Superior temporal gyrus (tissue), 1 donor: ENCODE measurements around the gene SUCO.
"Not testable (repeated sequence)": the region's sequence is repeated elsewhere in the genome, so short reads cannot be mapped to it uniquely, and the experiment has no call there.

Experiments
- DNase-seq: peaks from one replicate; pipeline ENCODE4 v3.0.0-alpha.2; 2016; ENCODE audit errors: extremely low spot score

Gene SUCO, protein sequence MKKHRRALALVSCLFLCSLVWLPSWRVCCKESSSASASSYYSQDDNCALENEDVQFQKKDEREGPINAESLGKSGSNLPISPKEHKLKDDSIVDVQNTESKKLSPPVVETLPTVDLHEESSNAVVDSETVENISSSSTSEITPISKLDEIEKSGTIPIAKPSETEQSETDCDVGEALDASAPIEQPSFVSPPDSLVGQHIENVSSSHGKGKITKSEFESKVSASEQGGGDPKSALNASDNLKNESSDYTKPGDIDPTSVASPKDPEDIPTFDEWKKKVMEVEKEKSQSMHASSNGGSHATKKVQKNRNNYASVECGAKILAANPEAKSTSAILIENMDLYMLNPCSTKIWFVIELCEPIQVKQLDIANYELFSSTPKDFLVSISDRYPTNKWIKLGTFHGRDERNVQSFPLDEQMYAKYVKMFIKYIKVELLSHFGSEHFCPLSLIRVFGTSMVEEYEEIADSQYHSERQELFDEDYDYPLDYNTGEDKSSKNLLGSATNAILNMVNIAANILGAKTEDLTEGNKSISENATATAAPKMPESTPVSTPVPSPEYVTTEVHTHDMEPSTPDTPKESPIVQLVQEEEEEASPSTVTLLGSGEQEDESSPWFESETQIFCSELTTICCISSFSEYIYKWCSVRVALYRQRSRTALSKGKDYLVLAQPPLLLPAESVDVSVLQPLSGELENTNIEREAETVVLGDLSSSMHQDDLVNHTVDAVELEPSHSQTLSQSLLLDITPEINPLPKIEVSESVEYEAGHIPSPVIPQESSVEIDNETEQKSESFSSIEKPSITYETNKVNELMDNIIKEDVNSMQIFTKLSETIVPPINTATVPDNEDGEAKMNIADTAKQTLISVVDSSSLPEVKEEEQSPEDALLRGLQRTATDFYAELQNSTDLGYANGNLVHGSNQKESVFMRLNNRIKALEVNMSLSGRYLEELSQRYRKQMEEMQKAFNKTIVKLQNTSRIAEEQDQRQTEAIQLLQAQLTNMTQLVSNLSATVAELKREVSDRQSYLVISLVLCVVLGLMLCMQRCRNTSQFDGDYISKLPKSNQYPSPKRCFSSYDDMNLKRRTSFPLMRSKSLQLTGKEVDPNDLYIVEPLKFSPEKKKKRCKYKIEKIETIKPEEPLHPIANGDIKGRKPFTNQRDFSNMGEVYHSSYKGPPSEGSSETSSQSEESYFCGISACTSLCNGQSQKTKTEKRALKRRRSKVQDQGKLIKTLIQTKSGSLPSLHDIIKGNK (N-terminal part only)

DNA sequence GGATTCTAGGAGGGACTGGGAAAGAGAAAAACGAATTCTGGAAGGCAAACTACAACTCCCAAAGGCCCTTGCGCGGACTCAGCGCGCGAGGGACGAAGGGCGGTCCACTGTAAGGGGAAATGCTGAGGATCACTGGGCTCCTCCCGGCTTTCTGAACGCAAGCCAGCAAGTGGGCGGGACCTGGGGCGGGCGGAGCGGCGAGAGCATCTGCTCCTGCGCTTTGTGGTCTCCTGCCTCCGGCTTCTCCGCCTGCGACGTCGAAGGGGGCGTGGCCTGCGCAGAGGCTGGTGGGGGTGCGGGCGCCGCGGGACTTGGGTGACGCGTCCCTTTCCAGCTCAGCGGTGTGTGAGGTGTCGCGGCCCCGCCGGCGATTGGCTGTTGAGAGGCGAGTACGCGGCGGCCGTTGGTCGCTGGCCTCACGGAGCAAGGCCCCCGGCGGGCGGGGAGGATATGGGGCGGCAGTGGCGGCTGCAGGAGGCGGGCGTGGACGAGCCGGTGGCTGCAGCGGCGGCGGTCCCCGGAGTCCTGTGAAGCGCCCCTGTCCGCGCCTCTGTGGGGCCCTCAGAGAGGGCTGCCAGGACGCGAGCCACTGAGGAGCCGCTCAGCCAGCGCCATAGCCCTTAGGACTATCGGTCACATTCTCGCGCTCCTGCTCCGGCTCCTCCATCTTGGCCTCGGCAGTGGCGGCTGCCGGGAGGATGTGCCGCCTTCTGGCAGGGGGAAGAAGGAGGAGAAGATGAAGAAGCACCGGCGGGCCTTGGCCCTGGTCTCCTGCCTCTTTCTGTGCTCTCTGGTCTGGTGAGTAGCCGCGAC, at the start of gene SUCO:
Gene SUCO, plus strand, starts transcription at position 451 of the 813 bp plus-strand sequence. Its CDS starts 286 bp downstream, at position 737.
- peak; percentile 99 for DNase-seq

DNA sequence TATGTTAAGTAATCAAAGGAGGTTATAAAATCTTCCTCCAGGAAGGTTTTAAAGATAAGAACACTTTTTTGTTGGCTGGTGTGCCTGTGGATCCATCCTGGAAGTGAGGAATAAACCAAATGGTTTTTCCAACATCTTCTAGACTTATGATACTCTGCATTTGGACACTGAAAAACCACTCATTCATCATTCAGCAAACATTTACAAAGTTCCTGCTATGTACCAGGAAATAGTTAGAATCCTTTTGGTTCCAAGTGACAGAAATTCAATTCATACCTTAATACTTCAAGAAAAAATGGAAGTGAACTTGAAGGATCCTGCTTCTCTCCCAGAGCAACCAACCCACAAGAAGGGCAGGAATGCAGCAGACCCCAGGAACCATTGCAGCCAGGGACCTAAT, 49.5 kb upstream of the SUCO start:
- no peak for DNase-seq

DNA sequence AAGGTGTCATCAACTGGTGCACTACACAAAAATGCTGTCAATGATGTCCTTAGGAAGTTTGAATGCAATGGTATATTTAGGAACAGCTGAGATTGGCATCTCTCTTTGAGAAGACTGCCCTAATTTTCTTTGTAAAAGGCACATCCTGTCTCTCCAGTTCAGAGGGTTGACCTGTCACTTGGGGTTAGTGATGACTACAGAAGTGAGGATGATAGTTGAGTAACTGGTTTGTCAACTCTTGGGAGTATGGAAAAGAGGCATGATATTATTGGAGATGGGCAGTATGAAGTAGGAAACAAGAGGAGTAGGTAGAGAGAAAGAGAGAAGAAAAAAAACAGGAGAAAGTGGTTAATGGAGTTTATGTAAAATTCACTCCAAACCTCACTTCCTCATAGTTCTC, 48.7 kb upstream of the SUCO start:
- no peak for DNase-seq

DNA sequence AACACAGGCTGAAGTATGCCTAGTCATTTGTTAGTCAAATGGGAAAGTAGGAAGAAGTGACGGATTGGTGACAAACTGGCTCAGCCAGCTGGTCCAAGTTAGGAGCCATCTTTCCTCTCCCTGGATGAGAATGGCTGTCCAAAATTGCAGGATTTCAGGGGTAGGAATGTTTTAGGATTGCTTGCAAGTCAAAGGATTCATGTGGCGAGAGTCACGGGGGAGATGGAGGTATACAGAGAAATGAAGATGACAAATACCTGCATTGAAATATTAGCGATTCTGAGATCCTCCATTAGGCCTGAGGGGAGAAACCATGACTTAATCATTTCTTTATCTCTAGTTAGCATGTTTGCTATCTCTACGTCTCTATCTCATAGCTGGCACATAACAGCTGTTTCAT, 47.3 kb upstream of the SUCO start:
- no peak for DNase-seq

DNA sequence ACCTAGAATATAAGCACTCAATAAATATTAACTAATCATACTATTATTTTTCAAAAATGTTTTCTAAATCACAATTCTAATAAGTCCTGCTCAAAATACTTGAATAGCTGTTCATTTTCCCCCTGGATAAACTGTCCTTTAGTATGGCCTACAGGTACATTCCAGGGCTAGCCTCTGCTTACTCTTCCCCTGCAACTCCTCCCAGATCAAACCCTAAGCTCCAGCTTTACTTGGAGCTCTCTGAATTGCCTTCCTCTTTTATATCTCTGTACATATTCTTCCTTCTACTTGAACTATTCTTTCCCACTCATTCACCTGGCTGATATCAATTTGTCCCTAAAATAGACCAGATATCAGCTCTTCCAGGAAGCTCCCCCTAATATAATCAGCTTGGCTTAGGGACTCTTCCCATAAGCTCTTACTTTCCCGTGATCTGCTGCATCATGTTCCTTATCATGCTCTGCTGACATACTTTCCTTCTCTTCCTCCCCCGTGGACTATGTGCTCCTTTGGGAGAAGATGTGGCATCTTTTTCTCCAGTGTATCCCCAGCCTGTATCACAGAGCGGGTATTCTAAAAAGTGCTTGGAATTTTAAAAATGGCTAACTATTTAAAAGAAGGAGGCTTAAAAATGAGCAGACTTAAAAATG, 46.0 kb upstream of the SUCO start:
- no peak for DNase-seq

DNA sequence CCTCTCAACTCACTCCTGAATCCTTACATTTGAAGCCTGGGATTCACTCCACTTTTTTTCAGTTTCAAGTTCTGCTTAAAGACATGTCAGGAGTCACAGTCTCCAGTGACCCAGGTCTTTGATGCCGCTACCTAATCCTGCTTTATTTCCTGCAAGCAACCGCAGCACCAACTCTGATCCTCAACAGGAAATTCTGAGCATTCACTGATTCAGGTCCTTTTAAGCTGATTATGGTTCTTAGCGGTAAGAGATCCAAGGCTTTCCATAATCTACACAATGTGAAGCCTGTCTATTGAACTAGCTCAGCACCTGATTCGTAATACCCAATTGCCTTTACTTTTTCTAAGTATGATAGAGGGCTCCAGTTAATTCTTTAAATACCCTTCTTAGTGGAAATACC, 45.4 kb upstream of the SUCO start:
- DNase-seq, result no peak

DNA sequence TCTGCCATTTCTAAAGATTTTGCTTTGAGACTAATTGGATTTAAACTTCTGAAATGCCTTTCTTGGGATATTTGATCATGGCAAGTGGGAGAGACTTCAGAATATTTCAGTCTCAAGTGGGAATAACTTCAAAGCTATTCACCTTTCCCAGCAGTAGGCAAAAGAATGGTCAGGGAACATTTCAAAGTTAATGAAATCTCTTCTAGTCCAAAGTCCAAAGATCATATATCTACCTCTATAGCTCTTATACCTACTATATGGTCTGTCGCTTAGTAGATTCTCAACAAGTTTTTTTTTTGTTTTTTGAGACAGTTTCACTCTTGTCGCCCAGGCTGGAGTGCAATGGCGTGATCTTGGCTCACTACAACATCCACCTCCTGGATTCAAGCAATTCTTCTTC, 44.6 kb upstream of the SUCO start:
- no peak for DNase-seq

DNA sequence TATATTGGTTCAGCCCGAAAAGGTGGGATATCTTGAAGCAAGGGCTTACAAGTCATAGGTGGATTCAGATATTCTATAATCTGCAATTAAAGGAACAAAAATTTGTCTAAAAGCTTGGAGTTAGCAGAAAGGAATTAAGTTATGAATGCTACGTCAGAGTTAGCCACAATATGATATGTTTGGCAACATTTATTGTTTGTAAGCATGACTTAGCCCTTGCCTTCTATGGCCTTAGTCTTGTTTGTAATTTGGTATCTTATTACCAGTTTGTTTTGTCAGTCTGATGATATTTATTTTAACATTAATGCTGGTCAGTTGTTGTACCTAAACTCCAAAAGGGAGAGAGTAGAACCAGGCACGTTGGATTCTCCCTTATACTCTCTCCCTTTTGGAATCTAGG, 43.1 kb upstream of the SUCO start:
- DNase-seq, result no peak

DNA sequence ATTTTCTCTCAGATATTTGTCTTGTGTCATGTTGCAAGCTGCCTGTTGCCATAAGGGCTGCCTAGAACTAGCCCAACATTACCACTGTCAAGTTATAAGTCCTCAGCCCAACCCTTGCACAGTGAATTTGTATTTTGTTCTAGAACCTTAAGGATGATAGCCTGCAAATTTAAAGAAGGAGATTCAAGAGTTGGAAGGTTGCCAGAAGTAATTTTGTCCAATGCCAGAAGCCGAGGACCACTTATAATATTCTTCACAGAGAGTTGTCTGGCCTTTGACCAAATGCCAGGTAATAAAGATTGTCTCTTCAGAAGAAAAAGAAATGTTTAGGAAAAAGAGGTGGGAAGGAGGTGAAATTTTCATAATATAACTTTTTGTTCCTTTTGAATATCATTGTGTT, 40.5 kb upstream of the SUCO start:
- DNase-seq, result no peak

DNA sequence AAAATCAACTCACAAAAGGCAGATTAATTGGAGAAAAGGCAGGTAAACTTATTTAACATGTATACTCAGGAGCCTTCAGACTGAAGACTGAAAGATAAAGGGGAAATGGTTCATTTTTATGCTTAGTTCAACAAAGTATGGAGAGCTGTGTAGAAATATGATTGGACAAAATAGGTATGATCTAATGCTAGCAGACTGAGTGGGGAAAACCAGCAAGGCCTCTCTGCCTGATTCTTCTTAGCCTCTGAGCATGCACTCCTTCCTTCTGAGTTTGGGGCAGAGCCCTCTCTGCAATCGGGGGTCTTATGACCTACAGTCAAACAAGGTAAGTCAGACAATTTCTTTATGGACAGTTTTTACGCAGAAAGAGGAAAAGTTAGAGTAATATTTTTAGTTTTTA, 38.8 kb upstream of the SUCO start:
- no peak for DNase-seq

DNA sequence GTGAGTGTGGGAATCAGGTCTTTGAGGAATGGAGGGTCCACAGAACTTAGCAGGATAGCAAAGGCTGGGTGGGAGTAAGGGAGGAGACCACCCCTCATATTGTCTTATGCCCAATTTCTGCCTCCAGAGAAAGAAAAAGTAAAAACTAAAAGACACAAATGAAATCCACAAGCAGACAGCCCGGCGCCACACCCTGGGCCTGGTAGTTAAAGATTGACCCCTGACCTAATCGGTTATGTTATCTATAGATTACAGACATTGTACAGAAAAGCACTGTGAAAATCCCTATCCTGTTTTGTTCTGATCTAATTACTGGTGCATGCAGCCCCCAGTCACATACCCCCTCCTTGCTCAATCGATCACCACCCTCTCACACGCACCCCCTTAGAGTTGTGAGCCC, 36.8 kb upstream of the SUCO start:
- not testable (repeated sequence) for DNase-seq

DNA sequence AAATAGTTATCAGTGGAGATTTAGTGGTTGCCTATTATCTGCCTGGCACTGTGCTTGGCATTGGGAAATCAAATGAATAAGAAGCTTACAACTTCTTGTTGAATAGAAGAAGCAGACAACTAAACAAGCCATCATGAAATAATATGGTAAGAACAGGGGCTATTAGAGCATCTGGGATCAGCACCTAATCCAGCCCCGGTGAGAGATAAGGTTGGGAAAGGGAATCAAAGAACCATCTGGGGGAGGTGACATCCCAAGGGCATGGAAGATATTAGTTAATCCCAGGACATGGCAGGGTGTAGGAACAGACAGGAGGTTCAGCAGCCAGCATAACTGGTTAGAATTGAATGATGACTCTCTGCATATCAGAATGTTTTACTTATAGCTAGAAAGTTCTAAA, 36.3 kb upstream of the SUCO start:
- DNase-seq, result no peak

DNA sequence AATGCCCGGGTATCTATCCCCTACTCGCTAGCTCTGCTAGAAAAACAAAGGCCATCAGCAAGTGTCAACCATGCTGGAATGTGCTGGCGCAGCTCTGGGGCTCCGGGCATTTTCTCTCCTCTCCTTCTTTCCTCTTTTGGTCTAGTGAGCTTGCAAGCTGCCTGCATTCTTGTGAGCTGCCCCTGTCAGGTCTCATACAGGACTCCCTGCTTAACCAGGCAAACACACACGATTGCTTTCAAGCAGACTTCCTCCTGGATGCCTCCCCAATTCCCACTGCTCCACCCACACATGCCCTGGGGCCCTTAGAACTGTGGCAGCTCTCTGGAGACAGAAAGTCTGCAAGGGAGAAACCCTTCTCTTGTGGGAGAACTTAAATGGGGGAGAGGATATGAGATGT, 35.7 kb upstream of the SUCO start:
- DNase-seq, result no peak

DNA sequence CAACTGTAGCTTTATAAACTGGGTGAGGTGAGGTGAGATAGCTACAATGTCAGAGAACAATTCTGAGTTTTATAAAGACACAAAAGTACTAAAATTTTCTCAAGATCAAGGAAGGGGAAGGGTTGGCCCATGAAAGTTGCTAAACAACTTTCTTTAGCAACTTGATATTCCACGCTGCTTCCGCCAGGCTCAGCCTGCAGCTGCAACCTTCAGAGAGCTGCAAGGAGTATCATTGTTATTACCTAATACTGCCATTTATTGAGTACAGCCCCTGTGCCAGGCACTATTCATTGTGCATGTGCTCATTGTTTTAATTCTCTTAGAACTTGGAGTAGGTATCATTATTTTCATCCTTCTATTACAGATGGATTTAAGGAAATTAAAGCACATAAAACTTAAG, 34.1 kb upstream of the SUCO start:
- DNase-seq, result no peak

DNA sequence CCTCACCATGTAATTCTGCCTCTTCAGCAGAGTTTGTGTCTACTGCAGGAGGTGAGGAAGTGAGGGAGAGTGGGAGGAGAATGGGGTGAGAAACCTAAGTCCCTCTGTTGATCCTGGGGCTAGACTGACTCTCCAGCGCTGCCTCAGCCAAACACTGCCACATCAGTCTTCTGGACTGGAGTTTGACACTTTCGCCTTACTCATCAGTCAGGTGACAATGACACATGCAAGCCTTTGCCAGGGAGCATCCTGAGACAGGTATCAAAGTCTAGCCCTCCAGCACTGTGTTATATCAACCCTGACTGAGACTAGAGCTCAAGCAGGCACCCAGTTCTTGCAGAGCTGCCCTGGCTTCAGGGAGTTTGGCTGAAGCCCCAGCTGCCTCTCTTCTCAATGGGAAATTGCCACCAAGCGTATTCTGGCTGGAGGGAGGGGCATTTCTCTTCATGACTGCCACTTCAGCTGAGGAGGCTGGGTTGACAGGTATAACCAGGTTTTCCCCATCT, 33.3 kb upstream of the SUCO start:
- no peak for DNase-seq

DNA sequence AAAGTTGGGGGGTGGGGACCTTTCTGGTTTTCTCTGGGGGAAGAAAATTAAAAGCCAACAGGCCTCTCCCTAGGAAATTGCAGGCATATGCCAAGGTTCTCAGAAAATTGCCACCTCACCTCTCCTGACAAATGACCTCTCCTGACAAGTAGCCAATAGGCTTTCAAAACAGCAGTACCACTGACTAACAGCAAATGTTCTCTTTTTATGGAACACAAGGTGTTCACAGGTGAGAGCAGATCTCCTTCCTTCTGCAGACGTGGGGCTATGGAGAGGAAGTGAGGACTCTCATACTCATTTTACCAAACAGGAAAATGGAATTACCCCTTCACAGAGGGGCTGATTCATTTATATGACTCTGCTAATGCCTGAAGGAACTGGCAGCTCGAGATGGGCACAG, 32.7 kb upstream of the SUCO start:
- no peak for DNase-seq

DNA sequence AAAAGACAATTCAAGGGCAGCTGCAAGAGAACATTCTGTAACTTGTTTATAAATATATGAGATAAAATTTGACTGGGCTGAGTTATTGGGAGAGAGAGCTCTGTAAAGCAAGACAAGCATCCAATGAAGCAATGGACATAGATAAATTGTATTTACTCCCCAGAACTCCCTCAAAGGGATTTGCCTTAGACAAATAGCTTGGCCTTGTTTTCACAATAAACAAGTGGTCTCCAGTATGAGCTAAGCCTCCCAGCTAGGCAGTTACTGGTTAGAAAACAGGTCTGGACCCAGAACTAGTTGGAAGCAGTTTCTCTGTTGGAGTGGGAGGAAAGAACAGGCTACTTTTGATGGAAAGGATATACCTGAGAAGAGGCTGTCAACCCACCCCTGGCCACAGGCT, 25.2 kb upstream of the SUCO start:
- no peak for DNase-seq

DNA sequence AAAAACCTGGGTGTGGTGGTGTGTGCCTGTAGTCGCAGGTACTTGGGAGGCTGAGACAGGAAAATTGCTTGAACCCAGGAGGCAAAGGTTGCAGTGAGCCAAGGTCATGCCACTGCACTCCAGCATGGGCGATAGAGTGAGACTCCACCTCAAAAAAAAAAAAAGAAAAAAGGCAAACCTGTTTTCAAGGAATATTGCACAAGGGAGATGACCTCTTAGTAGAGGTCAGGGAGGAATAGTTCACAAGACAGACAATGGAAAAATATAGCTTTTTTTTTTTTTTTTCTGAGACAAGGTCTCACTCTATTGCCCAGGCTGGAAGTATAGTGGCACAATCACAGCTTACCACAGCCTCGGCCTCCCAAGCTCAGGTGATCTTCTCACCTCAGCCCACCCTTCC, 22.5 kb upstream of the SUCO start:
- no peak for DNase-seq

DNA sequence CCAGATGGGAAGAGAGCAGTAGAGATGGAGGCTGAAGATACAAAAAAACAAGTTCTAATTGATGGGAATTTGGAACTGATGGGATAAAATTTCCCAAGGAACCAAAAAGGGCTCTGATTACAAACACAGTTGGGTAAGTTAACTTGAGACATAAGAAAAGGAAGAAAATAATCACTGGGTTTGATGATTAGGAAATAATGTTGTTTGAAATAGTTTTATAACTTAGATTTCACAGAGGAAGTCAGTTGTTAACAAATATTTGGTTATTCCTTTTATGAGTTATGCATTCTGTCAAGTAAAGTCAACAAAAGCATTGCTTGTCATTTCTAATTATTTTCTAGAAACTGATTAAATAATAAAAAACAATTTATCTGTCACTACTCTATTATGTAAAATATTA, 20.4 kb upstream of the SUCO start:
- DNase-seq, result no peak

DNA sequence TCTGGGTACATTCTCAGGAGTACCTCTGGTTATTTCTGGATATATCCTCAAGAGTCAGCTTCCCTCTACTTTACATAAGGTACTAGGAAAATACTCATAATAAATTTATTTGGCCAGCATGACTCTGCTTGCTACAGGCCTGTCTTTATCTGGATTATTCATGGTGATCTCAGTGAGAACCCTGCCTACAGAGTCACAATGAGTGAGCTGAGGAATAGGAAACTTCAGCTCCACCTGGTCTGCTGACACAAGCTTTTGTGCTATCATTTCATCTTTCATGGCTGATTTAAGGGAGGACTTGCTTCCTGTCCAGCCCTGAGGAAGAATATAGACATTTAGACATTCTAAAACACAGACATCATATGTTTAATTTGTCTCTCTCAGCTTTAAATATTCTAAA, 19.5 kb upstream of the SUCO start:
- no peak for DNase-seq

DNA sequence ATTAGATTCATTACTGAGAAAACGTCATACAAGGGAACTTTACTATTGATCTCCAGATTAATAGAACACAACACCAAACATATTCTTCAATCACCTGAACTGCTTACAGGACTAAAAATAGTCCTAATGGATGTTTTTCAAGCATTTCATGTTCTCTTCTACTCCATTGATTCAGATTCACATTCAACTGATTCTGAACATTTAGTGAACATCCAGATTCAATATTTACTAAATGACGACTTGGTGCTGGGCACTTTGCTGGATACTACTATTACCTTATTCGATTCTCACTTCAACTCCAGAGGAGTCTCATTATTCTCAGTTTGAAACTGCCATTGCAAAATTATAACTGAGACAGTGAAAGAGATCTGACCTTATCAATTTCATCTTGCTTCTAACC, 18.8 kb upstream of the SUCO start:
- DNase-seq, result no peak
